H9 (cell line): ENCODE data around the gene TSPAN31. TPM values are rescaled to one million over a fixed set of nuclear protein-coding genes. Genes with fewer than 3 reads are reported as not detected.

ENCODE experiments used
- DNase-seq: peaks from one replicate; pipeline ENCODE4 v3.0.0-alpha.2; 2017
- H2AFZ ChIP-seq: one replicate; pipeline ENCODE4 v1.6.1; 2013; ENCODE audit warnings: mild to moderate bottlenecking, low read length, control low read depth, moderate library complexity
- H2AK5ac ChIP-seq: 2 replicates; pipeline ENCODE4 v1.6.1; 2013; ENCODE audit warnings: low read length, control low read depth, mixed read lengths; ENCODE audit not compliant: insufficient read length
- H2BK120ac ChIP-seq: one replicate; pipeline ENCODE4 v1.6.1; 2013; ENCODE audit warnings: low read depth, mild to moderate bottlenecking, low read length, control low read depth, inconsistent platforms; ENCODE audit not compliant: poor library complexity, severe bottlenecking
- H2BK12ac ChIP-seq: 2 replicates; pipeline ENCODE4 v1.6.1; 2013; ENCODE audit warnings: low read length, control low read depth, mixed read lengths, low read depth; ENCODE audit not compliant: insufficient read length
- H2BK15ac ChIP-seq: 2 replicates; pipeline ENCODE4 v1.6.1; 2013; ENCODE audit warnings: low read depth, low read length, control low read depth
- H2BK20ac ChIP-seq: one replicate; pipeline ENCODE4 v1.6.1; 2013; ENCODE audit warnings: low read depth, mild to moderate bottlenecking, low read length, control low read depth, inconsistent platforms; ENCODE audit not compliant: poor library complexity, severe bottlenecking
- H2BK5ac ChIP-seq: 2 replicates; pipeline ENCODE4 v1.6.1; 2013; ENCODE audit warnings: low read length, control low read depth, mixed read lengths; ENCODE audit not compliant: insufficient read length
- H3K14ac ChIP-seq: 2 replicates; pipeline ENCODE4 v1.6.1; 2013; ENCODE audit warnings: low read length, control low read depth; ENCODE audit not compliant: insufficient read depth
- H3K18ac ChIP-seq: 2 replicates; pipeline ENCODE4 v1.6.1; 2013; ENCODE audit warnings: low read depth, mild to moderate bottlenecking, mixed read lengths, low read length, control low read depth; ENCODE audit not compliant: insufficient read length
- H3K23ac ChIP-seq: 2 replicates; pipeline ENCODE4 v1.6.1; 2013; ENCODE audit warnings: low read length, control low read depth, mixed read lengths, low read depth; ENCODE audit not compliant: insufficient read length
- H3K23me2 ChIP-seq: 2 replicates; pipeline ENCODE4 v1.6.1; 2013; ENCODE audit warnings: low read depth, mild to moderate bottlenecking, mixed read lengths, low read length, control low read depth; ENCODE audit not compliant: insufficient read length, poor library complexity, severe bottlenecking
- H3K27ac ChIP-seq: 2 replicates; pipeline ENCODE4 v1.5.1; 2013; ENCODE audit warnings: low read length, control low read depth, mixed read lengths, low read depth; ENCODE audit not compliant: insufficient read length
- H3K27me3 ChIP-seq: 2 replicates; pipeline ENCODE4 v1.6.1; 2013; ENCODE audit warnings: low read length, control low read depth, inconsistent platforms; ENCODE audit not compliant: insufficient read depth
- H3K4ac ChIP-seq: 2 replicates; pipeline ENCODE4 v1.6.1; 2013; ENCODE audit warnings: low read depth, mild to moderate bottlenecking, control low read depth, inconsistent platforms, low read length, moderate library complexity
- H3K4me1 ChIP-seq: 2 replicates; pipeline ENCODE4 v1.6.1; 2013; ENCODE audit warnings: low read length, control low read depth, inconsistent platforms; ENCODE audit not compliant: insufficient read depth
- H3K4me2 ChIP-seq: 2 replicates; pipeline ENCODE4 v1.6.1; 2013; ENCODE audit warnings: low read length, control low read depth, mixed read lengths; ENCODE audit not compliant: insufficient read length, insufficient read depth
- H3K56ac ChIP-seq: 2 replicates; pipeline ENCODE4 v1.6.1; 2013; ENCODE audit warnings: low read depth, mild to moderate bottlenecking, mixed read lengths, low read length, control low read depth; ENCODE audit not compliant: insufficient read length
- H3K79me1 ChIP-seq: 2 replicates; pipeline ENCODE4 v1.6.1; 2013; ENCODE audit warnings: low read depth, mild to moderate bottlenecking, moderate library complexity, low read length, control low read depth, inconsistent platforms; ENCODE audit not compliant: insufficient read depth, poor library complexity, severe bottlenecking
- H3K79me2 ChIP-seq: 2 replicates; pipeline ENCODE4 v1.6.1; 2013; ENCODE audit warnings: low read length, control low read depth, inconsistent platforms; ENCODE audit not compliant: insufficient read depth
- H3K9ac ChIP-seq: 2 replicates; pipeline ENCODE4 v1.6.1; 2013; ENCODE audit warnings: low read length, control low read depth, mixed read lengths; ENCODE audit not compliant: insufficient read length; ENCODE audit errors: extremely low read depth
- H3K9me3 ChIP-seq: one replicate; pipeline ENCODE4 v1.6.1; 2013; ENCODE audit warnings: low read depth, low read length, inconsistent platforms; ENCODE audit not compliant: control insufficient read depth
- H3T11ph ChIP-seq: one replicate; pipeline ENCODE4 v1.6.1; 2013; ENCODE audit warnings: mild to moderate bottlenecking, low read length, control low read depth, inconsistent platforms
- H4K20me1 ChIP-seq: one replicate; pipeline ENCODE4 v1.6.1; 2013; ENCODE audit not compliant: control insufficient read depth, insufficient read length, insufficient read depth
- H4K5ac ChIP-seq: 2 replicates; pipeline ENCODE4 v1.6.1; 2013; ENCODE audit warnings: low read depth, mild to moderate bottlenecking, mixed read lengths, low read length, control low read depth; ENCODE audit not compliant: insufficient read length
- H4K8ac ChIP-seq: replicated peaks from 2 replicates; pipeline ENCODE4 v1.6.1; 2013; ENCODE audit warnings: low read length, control low read depth, mixed read lengths, low read depth; ENCODE audit not compliant: insufficient read length
- H4K91ac ChIP-seq: 2 replicates; pipeline ENCODE4 v1.6.1; 2013; ENCODE audit warnings: low read depth, mild to moderate bottlenecking, moderate library complexity, mixed read lengths, low read length, control low read depth; ENCODE audit not compliant: insufficient read length
- H3K27ac Mint-ChIP-seq, 3 experiments: 2 replicates in 2 of 3; 3 replicates in 1 of 3; pipeline ENCODE4 v1.8.0; 2020 to 2021; ENCODE audit warnings: mixed read lengths in 3 of 3, mild to moderate bottlenecking in 1 of 3, moderate library complexity in 1 of 3
- H3K27me3 Mint-ChIP-seq: 2 replicates; pipeline ENCODE4 v1.8.0; 2021; ENCODE audit warnings: low read depth, mild to moderate bottlenecking, moderate library complexity, mixed read lengths
- H3K36me3 Mint-ChIP-seq, 3 experiments: 2 replicates in 2 of 3; 3 replicates in 1 of 3; pipeline ENCODE4 v1.8.0; 2020 to 2021; ENCODE audit warnings: low read depth in 3 of 3, mixed read lengths in 3 of 3; ENCODE audit not compliant: insufficient read depth in 1 of 3
- H3K4me1 Mint-ChIP-seq, 2 experiments: 2 replicates each; pipeline ENCODE4 v1.8.0; 2020; ENCODE audit warnings: mixed read lengths in 2 of 2
- H3K4me3 Mint-ChIP-seq, 2 experiments: 2 replicates in 1 of 2; 3 replicates in 1 of 2; pipeline ENCODE4 v1.8.0; 2020 to 2021; ENCODE audit warnings: mild to moderate bottlenecking in 2 of 2, mixed read lengths in 2 of 2, moderate library complexity in 1 of 2
- H3K9me3 Mint-ChIP-seq, 2 experiments: 2 replicates in 1 of 2; 3 replicates in 1 of 2; pipeline ENCODE4 v1.8.0; 2020; ENCODE audit warnings: mild to moderate bottlenecking in 2 of 2, mixed read lengths in 2 of 2, moderate library complexity in 1 of 2
- WGBS: extraction: QIAGEN DNeasy Blood & Tissue Kit; methylation state at CpG from one replicate; pipeline ENCODE4 v1.1.7; 2013; ENCODE audit warnings: missing lambda C conversion rate, low lambda C conversion rate, mixed read lengths; ENCODE audit not compliant: insufficient read length; ENCODE audit errors: extremely low coverage; 5-methylcytosine and 5-hydroxymethylcytosine counted together
- total RNA-seq: library from RNA; stranded (reverse); gene quantifications from 2 replicates; pipeline ENCODE4 v1.2.1, GENCODE V29; 2021
- TF ChIP-seq, protein P1 (sequence below): fragments of 200-600 bp; sonication (generic); conservative IDR thresholded peaks from 3 replicates; pipeline ENCODE4 v1.8.0; 2021; ENCODE audit warnings: antibody characterized with exemption, mild to moderate bottlenecking

Gene TSPAN31
- total RNA-seq, 1 experiment from 2014 or later, result 20.0 TPM

DNA sequence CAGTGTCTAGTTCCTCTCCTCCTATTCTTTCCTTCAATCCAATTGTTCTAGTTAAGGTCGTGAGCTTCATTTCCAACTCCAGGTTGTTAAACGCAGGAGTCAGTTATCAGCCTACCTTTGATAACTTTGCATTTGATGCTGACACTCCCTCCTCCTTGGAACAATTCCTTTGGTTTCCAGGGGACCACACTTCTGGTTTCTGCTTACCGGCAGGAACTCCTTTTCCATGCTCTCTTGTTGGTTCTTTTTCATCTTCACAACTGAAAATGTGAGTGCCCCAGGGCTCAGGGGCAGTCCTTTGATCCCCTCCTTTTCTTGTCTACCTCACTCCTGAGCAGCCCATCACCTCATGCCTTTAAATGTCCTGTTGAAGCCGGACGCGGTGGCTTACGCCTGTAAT is 32.5 kb downstream of the TSPAN31 start:
- Histone ChIP-seq H4K8ac (no peak overlapping the region), H3K4me1 (no peaks in the 10 kb centered on the region), H3K79me2 (no peaks in the 10 kb centered on the region), H2BK15ac (no peak overlapping the region), H4K20me1 (no peaks in the 10 kb centered on the region), H2BK12ac (no peak overlapping the region), H3K4me2 (no peak overlapping the region), H2AK5ac (no peak overlapping the region), H3K27me3 (no peaks in the 10 kb centered on the region), H4K5ac (no peak overlapping the region), H3K14ac (no peak overlapping the region), H3K56ac (no peak overlapping the region), H3K27ac (no peak overlapping the region), H2AFZ (no peak overlapping the region), H3K9me3 (no peaks in the 10 kb centered on the region), H3T11ph (no peak overlapping the region), H3K23me2 (peaks cover 5% of the 10 kb centered on the region), H3K23ac (no peak overlapping the region), H2BK20ac (no peak overlapping the region), H3K4ac (no peak overlapping the region), H4K91ac (no peak overlapping the region), H2BK5ac (no peak overlapping the region), H3K18ac (no peak overlapping the region), H3K9ac (no peak overlapping the region), H3K79me1 (no peaks in the 10 kb centered on the region), H2BK120ac (no peak overlapping the region)
- Mint-ChIP-seq H3K27me3 (peaks cover 7% of the 10 kb centered on the region; the same call in 1 of the 2 replicates), H3K36me3 (peaks cover 0 to 5% (median 0%) of the 10 kb centered on the region in 3 experiments; a peak in 1 of 7 replicates), H3K9me3 (no peaks in the 10 kb centered on the region), H3K27ac (no peak overlapping the region), H3K4me1 (peaks cover 2 to 5% of the 10 kb centered on the region in 2 experiments; a peak in 3 of 4 replicates), H3K4me3 (no peak overlapping the region)
- WGBS, result no CpG with 5 or more reads among the region's 7 CpGs
- DNase-seq, result no peak
- TF ChIP-seq, protein P1, sequence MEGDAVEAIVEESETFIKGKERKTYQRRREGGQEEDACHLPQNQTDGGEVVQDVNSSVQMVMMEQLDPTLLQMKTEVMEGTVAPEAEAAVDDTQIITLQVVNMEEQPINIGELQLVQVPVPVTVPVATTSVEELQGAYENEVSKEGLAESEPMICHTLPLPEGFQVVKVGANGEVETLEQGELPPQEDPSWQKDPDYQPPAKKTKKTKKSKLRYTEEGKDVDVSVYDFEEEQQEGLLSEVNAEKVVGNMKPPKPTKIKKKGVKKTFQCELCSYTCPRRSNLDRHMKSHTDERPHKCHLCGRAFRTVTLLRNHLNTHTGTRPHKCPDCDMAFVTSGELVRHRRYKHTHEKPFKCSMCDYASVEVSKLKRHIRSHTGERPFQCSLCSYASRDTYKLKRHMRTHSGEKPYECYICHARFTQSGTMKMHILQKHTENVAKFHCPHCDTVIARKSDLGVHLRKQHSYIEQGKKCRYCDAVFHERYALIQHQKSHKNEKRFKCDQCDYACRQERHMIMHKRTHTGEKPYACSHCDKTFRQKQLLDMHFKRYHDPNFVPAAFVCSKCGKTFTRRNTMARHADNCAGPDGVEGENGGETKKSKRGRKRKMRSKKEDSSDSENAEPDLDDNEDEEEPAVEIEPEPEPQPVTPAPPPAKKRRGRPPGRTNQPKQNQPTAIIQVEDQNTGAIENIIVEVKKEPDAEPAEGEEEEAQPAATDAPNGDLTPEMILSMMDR, result no peak
